Neural progenitor cell (in vitro differentiated cells): ENCODE measurements around the gene B4GALT5. TPM values are rescaled to one million over a fixed set of nuclear protein-coding genes. Genes with fewer than 3 reads are reported as not detected.

Experiments
- DNase-seq: peaks from one replicate; pipeline ENCODE4 v3.0.0-alpha.2; 2016; ENCODE audit warnings: low spot score
- H2AFZ ChIP-seq: fragments of 200-600 bp; sonication (generic); replicated peaks from 2 replicates; pipeline ENCODE4 v1.6.1; 2016; ENCODE audit warnings: antibody characterized with exemption
- H3F3A ChIP-seq: fragments of 200-600 bp; sonication (generic); 2 replicates; pipeline ENCODE4 v1.6.1; 2016; ENCODE audit warnings: antibody characterized with exemption, low read depth
- H3K27ac ChIP-seq: fragments of 200-600 bp; sonication (generic); 2 replicates; pipeline ENCODE4 v1.5.1; 2016; ENCODE audit warnings: mild to moderate bottlenecking
- H3K27me3 ChIP-seq: fragments of 200-600 bp; sonication (generic); 2 replicates; pipeline ENCODE4 v1.6.1; 2016; ENCODE audit warnings: mild to moderate bottlenecking, moderate library complexity
- H3K36me3 ChIP-seq: fragments of 200-600 bp; sonication (generic); 2 replicates; pipeline ENCODE4 v1.5.1; 2016
- H3K4me1 ChIP-seq: fragments of 200-600 bp; sonication (generic); 2 replicates; pipeline ENCODE4 v1.6.1; 2016; ENCODE audit warnings: mixed run types
- H3K4me2 ChIP-seq: fragments of 200-600 bp; sonication (generic); 2 replicates; pipeline ENCODE4 v1.6.1; 2016
- H3K4me3 ChIP-seq: fragments of 200-600 bp; sonication (generic); 2 replicates; pipeline ENCODE4 v1.5.1; 2016
- H3K79me2 ChIP-seq: fragments of 200-600 bp; sonication (generic); 2 replicates; pipeline ENCODE4 v1.6.1; 2016; ENCODE audit warnings: low read depth
- H3K9ac ChIP-seq: fragments of 200-600 bp; sonication (generic); 2 replicates; pipeline ENCODE4 v1.6.1; 2016
- H3K9me3 ChIP-seq: fragments of 200-600 bp; sonication (generic); 2 replicates; pipeline ENCODE4 v1.5.1; 2016; ENCODE audit warnings: low read depth
- H4K20me1 ChIP-seq: fragments of 200-600 bp; sonication (generic); 2 replicates; pipeline ENCODE4 v1.6.1; 2016; ENCODE audit warnings: low read depth
- H3K27ac Mint-ChIP-seq: 3 replicates; pipeline ENCODE4 v1.8.0; 2021; ENCODE audit warnings: mixed read lengths
- H3K27me3 Mint-ChIP-seq: 2 replicates; pipeline ENCODE4 v1.8.0; 2022; ENCODE audit warnings: low read depth, mild to moderate bottlenecking, inconsistent platforms, moderate library complexity, mixed read lengths; ENCODE audit not compliant: insufficient read depth
- H3K36me3 Mint-ChIP-seq: 3 replicates; pipeline ENCODE4 v1.8.0; 2021; ENCODE audit warnings: mixed read lengths
- H3K4me1 Mint-ChIP-seq: 3 replicates; pipeline ENCODE4 v1.8.0; 2021; ENCODE audit warnings: mixed read lengths
- H3K4me3 Mint-ChIP-seq: 3 replicates; pipeline ENCODE4 v1.8.0; 2021; ENCODE audit warnings: mild to moderate bottlenecking, moderate library complexity, mixed read lengths
- H3K9me3 Mint-ChIP-seq: 3 replicates; pipeline ENCODE4 v1.8.0; 2020; ENCODE audit warnings: mixed read lengths
- CTCF ChIP-seq: fragments of 200-600 bp; sonication (generic); IDR thresholded peaks from 2 replicates; pipeline ENCODE4 v1.5.1; 2017; ENCODE audit warnings: antibody characterized with exemption, mild to moderate bottlenecking
- EZH2 ChIP-seq: fragments of 200-600 bp; sonication (generic); IDR thresholded peaks from 2 replicates; pipeline ENCODE4 v1.6.1; 2017; ENCODE audit warnings: antibody characterized with exemption, mild to moderate bottlenecking, moderate library complexity
- EZH2phosphoT487 ChIP-seq: fragments of 200-600 bp; sonication (generic); IDR thresholded peaks from 2 replicates; pipeline ENCODE4 v1.6.1; 2017; ENCODE audit warnings: antibody characterized with exemption
- total RNA-seq: library from RNA; depleted of rRNA; stranded (reverse); fragments of >200 nt; gene quantifications from 2 replicates; pipeline ENCODE4 v1.2.3, GENCODE V29; 2015; ENCODE audit warnings: low replicate concordance

B4GALT5 gene
- total RNA-seq, 1 donor from 2014 or later, result 60.1 TPM

GRCh38 chr20:49653925-49654434, 59.7 kb downstream of the B4GALT5 start:
- DNase-seq, result no peak
- peaks cover 83% of the 10 kb centered on the region for H3K79me2 ChIP-seq
- peaks cover 56% of the 10 kb centered on the region for H4K20me1 ChIP-seq
- Mint-ChIP-seq H3K36me3 (peaks cover 29% of the 10 kb centered on the region), H3K4me1 (peaks cover 2% of the 10 kb centered on the region), H3K27ac (no peak overlapping the region), H3K9me3 (no peaks in the 10 kb centered on the region), H3K4me3 (no peak overlapping the region), H3K27me3 (no peaks in the 10 kb centered on the region)
- H3K27me3 ChIP-seq, result no peaks in the 10 kb centered on the region
- H3K9me3 ChIP-seq, result no peaks in the 10 kb centered on the region
- H3K4me3 ChIP-seq, result no peak overlapping the region
- H3K27ac ChIP-seq, result no peak overlapping the region
- no peak overlapping the region for H3K4me2 ChIP-seq
- peaks cover 14% of the 10 kb centered on the region for H3F3A ChIP-seq
- peaks cover 5% of the 10 kb centered on the region for H3K36me3 ChIP-seq
- TF ChIP-seq EZH2phosphoT487 (no peak), CTCF (no peak), EZH2 (no peak)
- H3K9ac ChIP-seq, result no peak overlapping the region
- H2AFZ ChIP-seq, result no peak overlapping the region
- H3K4me1 ChIP-seq, result peaks cover 25% of the 10 kb centered on the region

- H3K4me3 ChIP-seq, result no peak overlapping the region
- H3K4me3 Mint-ChIP-seq, result no peak overlapping the region
- H3K27ac ChIP-seq, result no peak overlapping the region
- no peak for TF ChIP-seq EZH2
- TF ChIP-seq EZH2phosphoT487, result no peak
- TF ChIP-seq CTCF, result no peak
- no peak overlapping the region for H2AFZ ChIP-seq
- H3K36me3 Mint-ChIP-seq, result peaks cover 41% of the 10 kb centered on the region
- peaks cover 50% of the 10 kb centered on the region for H3K79me2 ChIP-seq
- no peak overlapping the region for H3K27ac Mint-ChIP-seq
- no peaks in the 10 kb centered on the region for H3K9me3 Mint-ChIP-seq
- H3F3A ChIP-seq, result no peaks in the 10 kb centered on the region
- H3K4me2 ChIP-seq, result no peak overlapping the region
- no peaks in the 10 kb centered on the region for H3K27me3 Mint-ChIP-seq
- DNase-seq, result no peak
- no peaks in the 10 kb centered on the region for H3K27me3 ChIP-seq
- H3K4me1 Mint-ChIP-seq, result peaks cover 2% of the 10 kb centered on the region
- peaks cover 22% of the 10 kb centered on the region for H4K20me1 ChIP-seq
- peaks cover 11% of the 10 kb centered on the region for H3K36me3 ChIP-seq
- H3K4me1 ChIP-seq, result no peaks in the 10 kb centered on the region
- no peaks in the 10 kb centered on the region for H3K9me3 ChIP-seq
- H3K9ac ChIP-seq, result no peak overlapping the region
These were observed 64.0 kb downstream of the B4GALT5 start for GRCh38 chr20:49649672-49650071.

- H3K9ac ChIP-seq, result no peak overlapping the region
- H3K27me3 Mint-ChIP-seq, result no peaks in the 10 kb centered on the region
- peaks cover 8% of the 10 kb centered on the region for H3K4me1 ChIP-seq
- H3K9me3 ChIP-seq, result no peaks in the 10 kb centered on the region
- peaks cover 35% of the 10 kb centered on the region for H3K36me3 Mint-ChIP-seq
- H3K4me3 Mint-ChIP-seq, result no peak overlapping the region
- no peak overlapping the region for H3K27ac Mint-ChIP-seq
- H2AFZ ChIP-seq, result no peak overlapping the region
- no peaks in the 10 kb centered on the region for H3K4me1 Mint-ChIP-seq
- no peak overlapping the region for H3K4me3 ChIP-seq
- no peak overlapping the region for H3K4me2 ChIP-seq
- peaks cover 28% of the 10 kb centered on the region for H4K20me1 ChIP-seq
- no peak overlapping the region for H3K27ac ChIP-seq
- peaks cover 10% of the 10 kb centered on the region for H3F3A ChIP-seq
- no peak for DNase-seq
- H3K9me3 Mint-ChIP-seq, result no peaks in the 10 kb centered on the region
- H3K36me3 ChIP-seq, result peaks cover 12% of the 10 kb centered on the region
- peaks cover 40% of the 10 kb centered on the region for H3K79me2 ChIP-seq
- no peak for TF ChIP-seq EZH2phosphoT487
- no peak for TF ChIP-seq EZH2
- no peak for TF ChIP-seq CTCF
- H3K27me3 ChIP-seq, result no peaks in the 10 kb centered on the region
These were observed 66.1 kb downstream of the B4GALT5 start for GRCh38 chr20:49647550-49647949.
